Measurements from ENCODE around the gene COX7B2.

Gene COX7B2

GRCh38 chr4:46927201-46927600 lies 18.2 kb upstream of the COX7B2 start:
- H3K36me3 Mint-ChIP-seq: no peaks in the 10 kb centered on the region
- ATAC-seq: no peak
- H3K9me3 Mint-ChIP-seq: no peaks in the 10 kb centered on the region
- DNase-seq (ENCODE audit: low spot score in 2 of 2): no peak
- H3K27ac Mint-ChIP-seq: no peak overlapping the region
- H3K4me1 Mint-ChIP-seq: no peaks in the 10 kb centered on the region
- no peak overlapping the region for H3K4me3 Mint-ChIP-seq

- ATAC-seq (no peak), DNase-seq (ENCODE audit: low spot score in 2 of 2) (no peak)
- no peaks in the 10 kb centered on the region for H3K9me3 Mint-ChIP-seq
- H3K4me1 Mint-ChIP-seq: no peaks in the 10 kb centered on the region
- no peaks in the 10 kb centered on the region for H3K36me3 Mint-ChIP-seq
- no peak overlapping the region for H3K27ac Mint-ChIP-seq
- H3K4me3 Mint-ChIP-seq: no peak overlapping the region
Observed at GRCh38 chr4:46924789-46925529, 15.9 kb upstream of the COX7B2 start.

GRCh38 chr4:46922205-46922604 lies 13.2 kb upstream of the COX7B2 start:
- Mint-ChIP-seq H3K4me3 (no peak overlapping the region), H3K4me1 (no peaks in the 10 kb centered on the region), H3K36me3 (no peaks in the 10 kb centered on the region), H3K9me3 (no peaks in the 10 kb centered on the region), H3K27ac (no peak overlapping the region)
- ATAC-seq: no peak
- no peak for DNase-seq (ENCODE audit: low spot score in 2 of 2)

GRCh38 chr4:46908148-46908547 lies 897 bp downstream of the COX7B2 start:
- Mint-ChIP-seq H3K27ac (no peak overlapping the region), H3K4me3 (no peak overlapping the region), H3K9me3 (peaks cover 2% of the 10 kb centered on the region), H3K4me1 (no peaks in the 10 kb centered on the region), H3K36me3 (no peaks in the 10 kb centered on the region)
- DNase-seq (ENCODE audit: low spot score in 2 of 2): no peak
- no peak for ATAC-seq

GRCh38 chr4:46900082-46900481 lies 9.0 kb downstream of the COX7B2 start:
- Mint-ChIP-seq H3K4me1 (no peaks in the 10 kb centered on the region), H3K36me3 (no peaks in the 10 kb centered on the region), H3K9me3 (no peaks in the 10 kb centered on the region), H3K27ac (no peak overlapping the region), H3K4me3 (no peak overlapping the region)
- ATAC-seq (no peak), DNase-seq (ENCODE audit: low spot score in 2 of 2) (no peak)

GRCh38 chr4:46894826-46895225 lies 14.2 kb downstream of the COX7B2 start:
- Mint-ChIP-seq H3K4me1 (no peaks in the 10 kb centered on the region), H3K9me3 (no peaks in the 10 kb centered on the region), H3K36me3 (no peaks in the 10 kb centered on the region), H3K27ac (no peak overlapping the region), H3K4me3 (no peak overlapping the region)
- DNase-seq (ENCODE audit: low spot score in 2 of 2) (no peak), ATAC-seq (no peak)

- no peak for ATAC-seq
Observed at GRCh38 chr4:46890056-46890455, 19.0 kb downstream of the COX7B2 start.

GRCh38 chr4:46889410-46889809 lies 19.6 kb downstream of the COX7B2 start:
- no peaks in the 10 kb centered on the region for H3K4me1 Mint-ChIP-seq
- DNase-seq (ENCODE audit: low spot score in 2 of 2) (no peak), ATAC-seq (no peak)
- no peak overlapping the region for H3K4me3 Mint-ChIP-seq
- H3K36me3 Mint-ChIP-seq: no peaks in the 10 kb centered on the region
- no peak overlapping the region for H3K27ac Mint-ChIP-seq
- no peaks in the 10 kb centered on the region for H3K9me3 Mint-ChIP-seq

More at GRCh38 chr4:46890056-46890455, 19.0 kb downstream of the COX7B2 start:
- no peak for DNase-seq (ENCODE audit: low spot score in 2 of 2)
- Mint-ChIP-seq H3K9me3 (no peaks in the 10 kb centered on the region), H3K27ac (no peak overlapping the region), H3K4me1 (no peaks in the 10 kb centered on the region), H3K36me3 (no peaks in the 10 kb centered on the region), H3K4me3 (no peak overlapping the region)

GRCh38 chr4:46886711-46887110 lies 22.3 kb downstream of the COX7B2 start:
- no peak overlapping the region for H3K4me3 Mint-ChIP-seq
- no peaks in the 10 kb centered on the region for H3K4me1 Mint-ChIP-seq
- no peaks in the 10 kb centered on the region for H3K36me3 Mint-ChIP-seq
- no peaks in the 10 kb centered on the region for H3K9me3 Mint-ChIP-seq
- DNase-seq (ENCODE audit: low spot score in 2 of 2): no peak
- ATAC-seq: no peak
- H3K27ac Mint-ChIP-seq: no peak overlapping the region

- DNase-seq (ENCODE audit: low spot score in 2 of 2) (no peak), ATAC-seq (no peak)
- peaks cover 4% of the 10 kb centered on the region for H3K9me3 Mint-ChIP-seq
- no peaks in the 10 kb centered on the region for H3K4me1 Mint-ChIP-seq
- no peaks in the 10 kb centered on the region for H3K36me3 Mint-ChIP-seq
- no peak overlapping the region for H3K4me3 Mint-ChIP-seq
- no peak overlapping the region for H3K27ac Mint-ChIP-seq
Observed at GRCh38 chr4:46878641-46879040, 30.4 kb downstream of the COX7B2 start.

GRCh38 chr4:46874811-46875210 lies 34.2 kb downstream of the COX7B2 start:
- no peak overlapping the region for H3K27ac Mint-ChIP-seq
- no peaks in the 10 kb centered on the region for H3K4me1 Mint-ChIP-seq
- peaks cover 4% of the 10 kb centered on the region for H3K9me3 Mint-ChIP-seq
- H3K36me3 Mint-ChIP-seq: no peaks in the 10 kb centered on the region
- H3K4me3 Mint-ChIP-seq: no peak overlapping the region
- ATAC-seq (no peak), DNase-seq (ENCODE audit: low spot score in 2 of 2) (no peak)

GRCh38 chr4:46870411-46870810 lies 38.6 kb downstream of the COX7B2 start:
- H3K4me1 Mint-ChIP-seq: no peaks in the 10 kb centered on the region
- H3K27ac Mint-ChIP-seq: no peak overlapping the region
- no peak for DNase-seq (ENCODE audit: low spot score in 2 of 2)
- ATAC-seq: no peak
- H3K36me3 Mint-ChIP-seq: no peaks in the 10 kb centered on the region
- H3K9me3 Mint-ChIP-seq: no peaks in the 10 kb centered on the region
- no peak overlapping the region for H3K4me3 Mint-ChIP-seq

GRCh38 chr4:46856333-46856732 lies 52.7 kb downstream of the COX7B2 start:
- Mint-ChIP-seq H3K4me3 (no peak overlapping the region), H3K4me1 (no peaks in the 10 kb centered on the region), H3K9me3 (no peaks in the 10 kb centered on the region), H3K36me3 (no peaks in the 10 kb centered on the region), H3K27ac (no peak overlapping the region)
- ATAC-seq: no peak
- no peak for DNase-seq (ENCODE audit: low spot score in 2 of 2)

- DNase-seq (ENCODE audit: low spot score in 2 of 2): no peak
- Mint-ChIP-seq H3K36me3 (no peaks in the 10 kb centered on the region), H3K27ac (no peak overlapping the region), H3K4me1 (no peaks in the 10 kb centered on the region), H3K4me3 (no peak overlapping the region), H3K9me3 (no peaks in the 10 kb centered on the region)
- no peak for ATAC-seq
Observed at GRCh38 chr4:46852800-46853199, 56.2 kb downstream of the COX7B2 start.

- Mint-ChIP-seq H3K9me3 (no peaks in the 10 kb centered on the region), H3K27ac (no peak overlapping the region), H3K36me3 (no peaks in the 10 kb centered on the region), H3K4me1 (no peaks in the 10 kb centered on the region), H3K4me3 (no peak overlapping the region)
- ATAC-seq: no peak
- no peak for DNase-seq (ENCODE audit: low spot score in 2 of 2)
Observed at GRCh38 chr4:46850026-46850425, 59.0 kb downstream of the COX7B2 start.

- no peak overlapping the region for H3K4me3 Mint-ChIP-seq
- no peaks in the 10 kb centered on the region for H3K36me3 Mint-ChIP-seq
- ATAC-seq (no peak), DNase-seq (ENCODE audit: low spot score in 2 of 2) (peak; percentile 30 to 60)
- no peaks in the 10 kb centered on the region for H3K9me3 Mint-ChIP-seq
- peaks cover 1% of the 10 kb centered on the region for H3K4me1 Mint-ChIP-seq
- H3K27ac Mint-ChIP-seq: no peak overlapping the region
Observed at GRCh38 chr4:46844325-46844917, 64.6 kb downstream of the COX7B2 start.

All from stimulated activated effector memory CD8-positive, alpha-beta T cell treated with anti-CD3 and anti-CD28 coated beads, Interleukin-12 subunit alpha, Interleukin-12 subunit beta, amount 100 ng/mL, for 72 hours (primary cell).